Vagina (tissue), 2 donors: Measurements from ENCODE around the gene RASSF8. TPM values are rescaled to one million over a fixed set of nuclear protein-coding genes. Genes with fewer than 3 reads are reported as not detected.

Source experiments
- DNase-seq, 2 donors: peaks; one replicate each; pipeline ENCODE4 v3.0.0-alpha.2; 2017; ENCODE audit errors: extremely low spot score in 2 of 2
- H3K27ac ChIP-seq: fragments of 200-600 bp; sonication (generic); one replicate; pipeline ENCODE4 v1.5.1; 2019
- H3K27me3 ChIP-seq: fragments of 200-600 bp; sonication (generic); one replicate; pipeline ENCODE4 v1.5.1; 2019
- H3K36me3 ChIP-seq, 2 donors: fragments of 200-600 bp; sonication (generic); one replicate each; pipeline ENCODE4 v1.5.1; 2017 to 2019
- H3K4me1 ChIP-seq: fragments of 200-600 bp; sonication (generic); one replicate; pipeline ENCODE4 v1.5.1; 2019
- H3K4me3 ChIP-seq, 2 donors: fragments of 200-600 bp; sonication (generic); 1 replicate in 1 of 2; 2 replicates in 1 of 2; pipeline ENCODE4 v1.5.1; 2016 to 2019
- H3K9me3 ChIP-seq: fragments of 200-600 bp; sonication (generic); one replicate; pipeline ENCODE4 v1.5.1; 2019
- POLR2A ChIP-seq, 2 donors: fragments of 450-650 bp; IDR thresholded peaks; one replicate each; pipeline ENCODE4 v1.6.1; 2017; ENCODE audit warnings: antibody characterized with exemption in 2 of 2, mild to moderate bottlenecking in 2 of 2, moderate library complexity in 2 of 2
- POLR2AphosphoS5 ChIP-seq, 2 donors: sonication (generic); formaldehyde crosslinking; IDR thresholded peaks; one replicate each; pipeline ENCODE4 v1.9.0; 2017; ENCODE audit warnings: antibody characterized with exemption in 2 of 2, mild to moderate bottlenecking in 2 of 2, low read depth in 1 of 2; ENCODE audit not compliant: insufficient read depth in 1 of 2
- intact Hi-C: fragments of 100-400 bp; cut with DNase I; formaldehyde crosslinking; loops from one replicate; pipeline ENCODE4 v1.15.1; 2023
- total RNA-seq: library from RNA; depleted of rRNA; stranded (reverse); fragments of >200 nt; gene quantifications from one replicate; pipeline ENCODE4 v1.2.3, GENCODE V29; 2016
- TF ChIP-seq, protein P1 (sequence below), 3 experiments: fragments of 450-650 bp in 2 of 3; fragments of 200-600 bp in 1 of 3; sonication (generic) in 1 of 3; IDR thresholded peaks; one replicate each; pipeline ENCODE4 v1.5.1; 2017 to 2019; ENCODE audit warnings: antibody characterized with exemption in 3 of 3, mild to moderate bottlenecking in 2 of 3, moderate library complexity in 2 of 3

The RASSF8 gene
- total RNA-seq, 1 donor from 2014 or later: 68.5 TPM

DNA sequence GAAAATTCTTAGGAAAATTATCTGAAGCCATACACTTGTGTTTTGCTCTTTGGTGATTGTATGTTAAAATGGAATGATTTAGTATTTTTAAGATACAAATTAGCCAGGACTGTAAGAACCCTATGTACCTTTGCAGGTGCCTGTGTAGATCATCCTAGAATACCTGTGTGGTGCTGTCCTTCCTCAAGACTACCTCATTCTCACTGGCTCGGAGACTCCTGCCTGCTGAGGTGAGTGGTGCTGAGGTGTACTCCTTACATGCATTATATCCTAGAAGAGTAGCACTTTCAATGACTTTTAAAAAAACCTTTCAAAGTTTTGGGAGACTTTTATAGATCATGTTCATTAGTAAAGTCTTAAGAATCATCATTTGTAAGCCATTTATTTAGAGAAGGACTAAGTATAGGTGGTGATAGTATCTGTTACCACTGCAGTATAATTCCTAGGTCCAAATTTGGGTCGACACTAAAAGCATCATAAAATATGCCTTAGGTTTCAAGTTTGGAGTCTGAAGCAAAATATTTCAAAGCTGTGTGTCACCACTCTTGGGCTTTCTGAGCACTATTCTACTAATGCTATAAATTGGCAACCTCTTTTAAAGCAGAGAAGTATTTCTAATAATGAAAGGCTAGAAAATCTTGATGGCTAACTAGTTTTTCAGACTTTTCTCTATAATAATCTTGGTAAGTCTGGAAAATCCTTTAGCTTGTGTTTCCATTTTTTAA is 36.6 kb downstream of the RASSF8 start:
- H3K4me1 ChIP-seq: peaks cover 47% of the 10 kb centered on the region
- no peak overlapping the region for H3K27ac ChIP-seq
- no peak for DNase-seq
- H3K9me3 ChIP-seq: no peaks in the 10 kb centered on the region
- H3K27me3 ChIP-seq: no peaks in the 10 kb centered on the region
- H3K36me3 ChIP-seq: no peaks in the 10 kb centered on the region
- intact Hi-C loops: no loop called here
- TF ChIP-seq POLR2AphosphoS5 (IDR thresholded peaks at IDR 0.05; ENCODE audit: insufficient read depth in 1 of 2, low read depth in 1 of 2) (no peak), POLR2A (IDR thresholded peaks at IDR 0.05) (no peak)
- TF ChIP-seq, protein P1, sequence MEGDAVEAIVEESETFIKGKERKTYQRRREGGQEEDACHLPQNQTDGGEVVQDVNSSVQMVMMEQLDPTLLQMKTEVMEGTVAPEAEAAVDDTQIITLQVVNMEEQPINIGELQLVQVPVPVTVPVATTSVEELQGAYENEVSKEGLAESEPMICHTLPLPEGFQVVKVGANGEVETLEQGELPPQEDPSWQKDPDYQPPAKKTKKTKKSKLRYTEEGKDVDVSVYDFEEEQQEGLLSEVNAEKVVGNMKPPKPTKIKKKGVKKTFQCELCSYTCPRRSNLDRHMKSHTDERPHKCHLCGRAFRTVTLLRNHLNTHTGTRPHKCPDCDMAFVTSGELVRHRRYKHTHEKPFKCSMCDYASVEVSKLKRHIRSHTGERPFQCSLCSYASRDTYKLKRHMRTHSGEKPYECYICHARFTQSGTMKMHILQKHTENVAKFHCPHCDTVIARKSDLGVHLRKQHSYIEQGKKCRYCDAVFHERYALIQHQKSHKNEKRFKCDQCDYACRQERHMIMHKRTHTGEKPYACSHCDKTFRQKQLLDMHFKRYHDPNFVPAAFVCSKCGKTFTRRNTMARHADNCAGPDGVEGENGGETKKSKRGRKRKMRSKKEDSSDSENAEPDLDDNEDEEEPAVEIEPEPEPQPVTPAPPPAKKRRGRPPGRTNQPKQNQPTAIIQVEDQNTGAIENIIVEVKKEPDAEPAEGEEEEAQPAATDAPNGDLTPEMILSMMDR (IDR thresholded peaks at IDR 0.05): no peak
- no peak overlapping the region for H3K4me3 ChIP-seq

DNA sequence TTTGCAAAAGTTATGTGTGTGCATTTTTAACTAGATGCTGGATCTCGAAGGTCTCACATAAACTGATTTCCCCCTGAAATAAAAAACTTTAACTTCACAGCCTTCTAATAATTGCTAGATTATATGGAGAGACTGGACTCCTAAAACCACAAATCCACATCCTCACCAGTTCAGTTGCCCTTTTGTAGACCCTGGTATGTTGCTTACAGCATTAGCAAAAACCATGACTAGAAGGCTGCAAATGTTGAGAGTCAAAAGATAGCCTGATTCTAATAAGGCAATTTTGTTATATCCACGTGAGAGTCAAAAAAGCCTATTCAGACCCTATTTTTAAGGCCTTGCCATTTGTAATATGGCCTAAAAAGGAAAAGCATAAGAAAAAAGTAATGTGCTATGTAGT is 37.4 kb downstream of the RASSF8 start:
- DNase-seq: no peak
- H3K4me3 ChIP-seq: no peak overlapping the region
- no peaks in the 10 kb centered on the region for H3K36me3 ChIP-seq
- H3K9me3 ChIP-seq: no peaks in the 10 kb centered on the region
- no peaks in the 10 kb centered on the region for H3K27me3 ChIP-seq
- H3K4me1 ChIP-seq: peaks cover 47% of the 10 kb centered on the region
- no peak overlapping the region for H3K27ac ChIP-seq
- no peak for TF ChIP-seq POLR2AphosphoS5 (IDR thresholded peaks at IDR 0.05; ENCODE audit: insufficient read depth in 1 of 2, low read depth in 1 of 2)
- no peak for TF ChIP-seq POLR2A (IDR thresholded peaks at IDR 0.05)
- TF ChIP-seq, protein P1 (IDR thresholded peaks at IDR 0.05): no peak
- intact Hi-C loops: no loop called here

DNA sequence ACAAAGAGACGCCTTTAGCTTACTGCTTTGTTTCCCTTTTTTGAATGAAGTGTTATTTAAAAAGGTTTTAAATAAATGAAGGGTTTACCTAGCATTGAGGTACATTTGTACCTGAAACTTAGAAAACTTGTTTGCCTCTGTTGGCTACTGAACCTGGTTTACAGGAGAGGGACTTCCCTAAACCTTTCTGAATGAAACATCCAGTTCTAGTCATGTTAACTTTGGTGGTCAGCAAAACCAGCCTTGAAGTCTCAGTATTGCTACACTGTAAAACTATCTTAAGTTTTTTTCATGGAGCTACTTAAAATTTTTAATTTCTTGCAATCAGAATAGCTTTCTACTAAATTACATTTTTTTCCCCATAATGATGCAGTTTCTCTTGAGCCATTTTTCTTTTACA is 38.2 kb downstream of the RASSF8 start:
- Histone ChIP-seq H3K27ac (no peak overlapping the region), H3K4me3 (no peak overlapping the region), H3K9me3 (no peaks in the 10 kb centered on the region), H3K36me3 (no peaks in the 10 kb centered on the region), H3K4me1 (peaks cover 47% of the 10 kb centered on the region), H3K27me3 (no peaks in the 10 kb centered on the region)
- no peak for DNase-seq
- TF ChIP-seq POLR2AphosphoS5 (IDR thresholded peaks at IDR 0.05; ENCODE audit: insufficient read depth in 1 of 2, low read depth in 1 of 2) (no peak), POLR2A (IDR thresholded peaks at IDR 0.05) (no peak)
- TF ChIP-seq, protein P1 (IDR thresholded peaks at IDR 0.05): no peak
- intact Hi-C loops: no loop called here

DNA sequence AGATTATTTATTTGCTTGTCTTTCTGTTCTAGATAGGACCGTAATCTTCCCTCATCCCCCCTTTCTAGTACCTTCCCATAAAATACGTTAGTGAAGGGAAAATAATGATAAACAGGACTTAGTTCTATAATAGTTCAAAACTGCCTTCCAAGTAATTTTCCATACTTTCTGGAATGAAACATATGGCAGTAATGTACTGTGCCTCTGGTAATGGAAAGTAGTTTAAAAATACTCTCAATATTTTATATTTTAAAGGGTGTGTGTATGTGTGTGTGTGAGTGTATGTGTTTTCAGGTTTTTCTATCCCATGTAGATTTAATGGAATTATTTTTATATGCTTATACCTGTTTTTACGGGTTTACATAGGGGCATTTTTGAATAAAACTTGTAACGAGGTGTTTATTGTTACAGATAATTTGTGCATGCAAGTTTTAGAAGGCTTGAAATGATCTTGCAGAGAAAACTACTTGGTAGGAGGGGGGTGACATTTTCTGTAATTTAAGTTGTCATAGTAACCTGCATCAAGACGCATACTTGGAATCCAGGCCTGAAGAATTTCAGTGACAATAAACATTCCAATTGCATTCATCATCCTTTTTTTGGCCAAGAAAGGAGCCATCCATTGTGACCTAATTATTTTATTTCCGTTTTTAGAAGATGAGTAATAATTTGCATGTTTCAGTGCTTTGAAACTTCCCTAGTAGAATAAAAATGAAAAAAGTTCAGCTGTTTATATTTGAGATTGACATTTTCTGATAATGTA is 38.9 kb downstream of the RASSF8 start:
- no peak for DNase-seq
- intact Hi-C loops: no loop called here
- no peak overlapping the region for H3K4me3 ChIP-seq
- TF ChIP-seq POLR2AphosphoS5 (IDR thresholded peaks at IDR 0.05; ENCODE audit: insufficient read depth in 1 of 2, low read depth in 1 of 2) (no peak), POLR2A (IDR thresholded peaks at IDR 0.05) (no peak)
- TF ChIP-seq, protein P1 (IDR thresholded peaks at IDR 0.05): no peak
- no peaks in the 10 kb centered on the region for H3K36me3 ChIP-seq
- no peaks in the 10 kb centered on the region for H3K27me3 ChIP-seq
- H3K9me3 ChIP-seq: no peaks in the 10 kb centered on the region
- H3K4me1 ChIP-seq: peaks cover 44% of the 10 kb centered on the region
- H3K27ac ChIP-seq: no peak overlapping the region

DNA sequence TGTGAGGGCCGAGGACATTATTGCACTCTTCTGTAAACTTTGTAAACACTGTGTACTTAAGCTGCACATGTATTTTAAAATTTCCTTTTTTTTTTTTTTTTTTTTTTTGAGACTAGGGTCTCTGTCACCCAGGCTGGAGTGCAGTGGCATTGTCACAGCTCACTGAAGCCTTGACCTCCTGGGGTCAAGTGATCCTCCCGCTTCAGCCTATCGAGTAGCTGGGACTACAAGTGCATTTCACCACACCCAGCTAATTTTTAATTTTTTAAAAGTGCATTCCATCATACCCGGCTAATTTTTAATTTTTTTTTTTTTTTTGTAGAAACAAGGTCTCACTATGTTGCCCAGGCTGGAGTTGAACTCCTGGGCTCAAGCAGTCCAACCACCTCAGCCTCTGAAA is 42.4 kb downstream of the RASSF8 start:
- peaks cover 20% of the 10 kb centered on the region for H3K4me1 ChIP-seq
- DNase-seq: no peak
- no peak overlapping the region for H3K4me3 ChIP-seq
- no peaks in the 10 kb centered on the region for H3K36me3 ChIP-seq
- no peak overlapping the region for H3K27ac ChIP-seq
- TF ChIP-seq POLR2A (IDR thresholded peaks at IDR 0.05) (no peak), POLR2AphosphoS5 (IDR thresholded peaks at IDR 0.05; ENCODE audit: insufficient read depth in 1 of 2, low read depth in 1 of 2) (no peak)
- TF ChIP-seq, protein P1 (IDR thresholded peaks at IDR 0.05): no peak
- no peaks in the 10 kb centered on the region for H3K9me3 ChIP-seq
- H3K27me3 ChIP-seq: no peaks in the 10 kb centered on the region
- intact Hi-C loops: no loop called here
